ENCODE results near the gene ANAPC5.

Gene ANAPC5

DNA sequence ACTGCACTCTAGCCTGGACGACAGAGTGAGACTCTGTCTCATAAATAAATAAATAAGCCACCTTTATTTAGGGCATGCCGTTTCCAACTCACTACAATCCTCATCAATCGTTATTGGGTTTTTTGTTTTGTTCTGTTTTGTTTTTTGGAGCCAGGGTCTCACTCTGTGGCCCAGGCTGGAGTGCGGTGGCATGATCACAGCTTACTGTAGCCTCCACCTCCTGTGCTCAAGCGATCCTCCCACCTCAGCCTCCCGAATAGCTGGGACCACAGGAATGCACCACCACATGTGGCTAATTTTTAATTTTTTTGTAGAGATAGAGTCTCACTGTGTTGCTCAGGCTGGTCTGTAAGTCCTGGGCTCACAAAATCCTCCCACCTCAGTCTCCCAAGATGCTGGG, 3.6 kb upstream of the ANAPC5 start:
- no peak for TF ChIP-seq CTCF (IDR thresholded peaks at IDR 0.05)

DNA sequence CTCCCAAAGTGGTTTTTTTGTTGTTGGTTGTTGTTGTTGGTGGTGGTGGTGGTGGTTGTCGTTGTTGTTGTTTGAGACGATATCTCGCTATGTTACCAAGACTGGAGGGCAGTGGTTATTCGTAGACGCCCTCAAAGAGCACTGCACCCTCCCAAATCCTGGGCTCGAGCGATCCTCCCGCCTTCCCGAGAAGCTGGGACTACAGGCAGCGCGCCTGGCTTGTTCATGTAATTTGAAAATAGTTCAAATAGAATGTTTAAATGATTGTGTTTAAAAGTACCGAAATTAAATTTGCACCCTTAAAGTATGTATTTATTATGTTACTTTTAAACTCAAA, 439 bp upstream of the ANAPC5 start:
- TF ChIP-seq CTCF (IDR thresholded peaks at IDR 0.05) = no peak

DNA sequence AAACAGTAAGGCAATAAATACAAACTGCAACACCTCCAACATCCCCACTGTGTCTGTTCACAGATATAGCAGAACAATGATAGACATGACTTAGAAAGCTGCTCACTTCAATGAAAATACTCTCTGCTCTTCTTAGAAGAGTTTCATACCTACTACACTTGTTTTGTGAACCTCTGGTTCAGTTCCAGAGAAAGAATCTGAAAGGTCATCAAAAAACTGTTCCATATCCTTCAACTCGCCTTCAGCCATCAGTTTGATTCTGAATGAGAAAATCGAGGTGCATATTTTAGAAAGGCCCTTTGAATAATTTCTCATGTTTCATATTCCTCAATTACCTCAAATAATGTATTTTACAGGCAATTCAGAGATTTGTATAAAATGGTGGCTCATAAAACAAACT, 5.5 kb downstream of the ANAPC5 start:
- no peak for TF ChIP-seq CTCF (IDR thresholded peaks at IDR 0.05)

DNA sequence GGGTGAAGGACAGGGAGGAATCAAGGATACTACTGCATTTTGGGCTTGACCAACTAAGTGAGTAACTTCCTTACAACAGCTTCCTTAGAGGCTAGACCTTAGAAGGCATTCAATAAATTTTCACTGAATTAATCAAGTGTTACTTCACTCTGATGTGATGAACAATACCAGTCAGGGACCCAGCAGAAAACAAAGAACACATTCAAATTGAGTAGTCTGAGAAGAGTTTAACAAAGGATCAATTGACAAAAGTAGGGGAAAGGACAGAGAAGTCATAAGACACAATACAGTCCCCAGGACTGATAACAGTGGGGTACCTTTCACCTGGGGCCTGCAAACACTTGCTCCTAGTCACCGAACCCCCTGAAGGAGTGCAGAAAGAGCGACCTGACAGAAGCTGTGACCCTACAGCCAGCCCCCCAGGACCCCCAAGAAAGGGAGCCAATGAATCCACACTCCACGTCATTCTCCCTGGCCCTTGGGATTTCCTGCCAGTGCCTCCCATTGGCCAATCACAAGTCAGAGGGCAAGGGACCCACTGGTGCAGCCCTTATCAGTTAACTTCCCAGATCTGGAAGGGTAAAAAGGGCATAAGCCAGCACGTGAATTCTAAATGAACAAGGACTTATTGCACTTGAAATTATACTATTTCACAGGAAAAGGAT, 6.9 kb downstream of the ANAPC5 start:
- no peak for TF ChIP-seq CTCF (IDR thresholded peaks at IDR 0.05)

DNA sequence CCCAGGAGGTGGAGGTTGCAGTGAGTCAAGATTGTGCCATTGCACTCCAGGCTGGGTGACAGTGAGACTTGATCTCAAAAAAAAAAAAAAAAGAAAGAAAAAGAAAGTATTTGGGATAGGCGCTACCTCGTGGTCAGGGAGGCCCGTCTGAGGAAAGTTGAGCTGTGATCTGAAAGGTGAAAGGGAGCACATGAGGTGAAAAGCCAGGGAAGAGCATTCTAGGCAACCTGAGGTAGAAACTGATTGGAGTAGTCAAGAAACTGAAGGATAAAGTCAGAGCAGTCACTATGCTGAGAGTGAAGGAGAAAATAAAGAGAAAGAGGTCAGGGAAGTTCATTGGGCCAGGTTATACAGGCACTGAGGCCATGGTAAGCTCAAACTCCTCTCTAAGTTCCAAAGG, 7.7 kb downstream of the ANAPC5 start:
- no peak for TF ChIP-seq CTCF (IDR thresholded peaks at IDR 0.05)

DNA sequence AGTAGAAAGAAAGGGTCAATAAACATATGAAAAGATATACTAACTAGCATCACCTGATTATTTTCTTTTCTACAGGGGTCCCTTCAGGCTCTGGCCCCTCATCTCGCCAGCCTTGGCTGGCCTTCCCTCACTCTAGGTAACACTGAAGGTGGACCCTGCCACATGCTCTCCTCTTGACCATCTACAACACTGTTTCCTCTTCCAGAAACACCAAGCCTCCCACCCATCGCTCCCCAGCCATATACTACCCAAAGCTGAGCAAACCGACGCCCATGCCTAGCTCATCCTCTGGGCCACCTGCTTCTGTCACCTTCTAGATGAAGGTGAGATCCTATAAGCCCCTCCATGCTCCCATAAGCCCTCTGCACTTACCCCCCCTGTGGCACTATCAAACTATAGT, 14.8 kb downstream of the ANAPC5 start:
- TF ChIP-seq CTCF (IDR thresholded peaks at IDR 0.05) = no peak

DNA sequence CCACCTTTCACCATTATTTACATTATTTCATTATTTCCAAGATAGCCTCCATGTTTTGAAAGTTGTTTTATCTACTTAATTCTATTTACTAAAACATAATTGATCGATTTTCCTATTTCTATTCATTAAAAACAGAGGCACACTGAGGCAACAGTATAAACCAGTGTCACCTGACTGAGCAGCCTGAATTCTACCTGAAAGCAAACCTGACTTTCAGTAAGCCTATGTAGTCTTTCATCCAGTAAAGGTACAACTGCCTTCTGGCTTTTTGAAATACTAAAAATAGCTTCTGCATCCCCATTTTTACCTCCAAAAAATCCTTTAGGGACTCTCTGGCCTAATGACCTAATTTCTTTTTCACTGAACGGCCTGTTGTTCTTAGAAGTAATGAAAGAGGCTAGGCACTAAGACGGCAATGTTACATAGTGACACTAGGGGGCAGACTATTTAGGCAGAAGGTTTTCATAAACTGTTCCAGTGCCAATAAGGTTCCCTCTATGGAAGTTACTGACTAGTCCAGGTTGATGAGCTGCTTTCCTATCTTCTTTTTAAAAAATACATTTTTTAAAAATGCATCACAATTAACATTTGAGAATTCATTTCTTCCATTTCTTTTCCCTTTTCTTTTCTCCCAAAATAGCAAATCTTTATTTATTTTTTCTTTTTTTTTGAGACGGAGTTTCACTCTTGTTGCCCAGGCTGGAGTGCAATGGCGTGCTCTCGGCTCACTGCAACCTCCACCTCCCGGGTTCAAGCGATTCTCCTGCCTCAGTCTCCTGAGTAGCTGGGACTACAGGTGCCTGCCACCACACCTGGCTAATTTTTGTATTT, 17.5 kb downstream of the ANAPC5 start:
- TF ChIP-seq CTCF (IDR thresholded peaks at IDR 0.05) = peak; percentile 88
